ENCODE measurements around the gene F7.
"Not testable (repeated sequence)": the region's sequence is repeated elsewhere in the genome, so short reads cannot be mapped to it uniquely, and the experiment has no call there.

The F7 gene

GRCh38 chr13:113105032-113105920 lies at the start of gene F7:
F7 (plus strand) TSS chr13:113105791; CDS start chr13:113105842, 51 bp downstream.
- no peak for DNase-seq

DNA sequence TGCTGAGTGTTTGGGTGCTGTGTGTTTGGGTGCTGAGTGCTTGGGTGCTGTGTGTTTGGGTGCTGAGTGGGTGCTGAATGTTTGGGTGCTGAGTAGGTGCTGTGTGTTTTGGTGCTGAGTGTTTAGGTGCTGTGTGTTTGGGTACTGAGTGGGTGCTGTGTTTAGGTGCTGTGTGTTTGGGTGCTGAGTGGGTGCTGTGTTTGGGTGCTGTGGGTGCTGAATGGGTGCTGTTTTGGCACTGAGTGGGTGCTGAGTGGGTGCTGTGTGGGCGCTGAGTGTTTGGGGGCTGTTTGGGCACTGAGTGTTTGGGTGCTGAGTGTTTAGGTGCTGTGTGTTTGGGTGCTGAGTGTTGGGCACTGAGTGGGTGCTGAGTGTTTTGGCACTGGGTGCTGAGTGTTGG lies 48.5 kb upstream of the F7 start:
- no peak for DNase-seq

DNA sequence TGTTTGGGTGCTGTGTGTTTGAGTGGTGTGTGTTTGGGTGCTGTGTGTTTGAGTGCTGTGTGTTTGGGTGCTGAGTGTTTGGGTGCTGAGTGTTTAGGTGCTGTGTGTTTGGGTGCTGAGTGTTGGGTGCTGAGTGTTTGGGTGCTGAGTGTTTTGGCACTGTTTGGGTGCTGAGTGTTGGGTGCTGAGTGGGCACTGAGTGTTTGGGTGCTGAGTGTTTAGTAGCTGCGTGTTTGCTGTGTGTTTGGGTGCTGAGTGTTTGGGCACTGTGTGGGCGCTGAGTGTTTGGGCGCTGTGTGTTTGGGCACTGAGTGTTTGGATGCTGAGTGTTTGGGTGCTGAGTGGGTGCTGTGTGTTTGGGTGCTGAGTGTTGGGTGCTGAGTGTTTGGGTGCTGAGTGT lies 48.0 kb upstream of the F7 start:
- DNase-seq: not testable (repeated sequence)

DNA sequence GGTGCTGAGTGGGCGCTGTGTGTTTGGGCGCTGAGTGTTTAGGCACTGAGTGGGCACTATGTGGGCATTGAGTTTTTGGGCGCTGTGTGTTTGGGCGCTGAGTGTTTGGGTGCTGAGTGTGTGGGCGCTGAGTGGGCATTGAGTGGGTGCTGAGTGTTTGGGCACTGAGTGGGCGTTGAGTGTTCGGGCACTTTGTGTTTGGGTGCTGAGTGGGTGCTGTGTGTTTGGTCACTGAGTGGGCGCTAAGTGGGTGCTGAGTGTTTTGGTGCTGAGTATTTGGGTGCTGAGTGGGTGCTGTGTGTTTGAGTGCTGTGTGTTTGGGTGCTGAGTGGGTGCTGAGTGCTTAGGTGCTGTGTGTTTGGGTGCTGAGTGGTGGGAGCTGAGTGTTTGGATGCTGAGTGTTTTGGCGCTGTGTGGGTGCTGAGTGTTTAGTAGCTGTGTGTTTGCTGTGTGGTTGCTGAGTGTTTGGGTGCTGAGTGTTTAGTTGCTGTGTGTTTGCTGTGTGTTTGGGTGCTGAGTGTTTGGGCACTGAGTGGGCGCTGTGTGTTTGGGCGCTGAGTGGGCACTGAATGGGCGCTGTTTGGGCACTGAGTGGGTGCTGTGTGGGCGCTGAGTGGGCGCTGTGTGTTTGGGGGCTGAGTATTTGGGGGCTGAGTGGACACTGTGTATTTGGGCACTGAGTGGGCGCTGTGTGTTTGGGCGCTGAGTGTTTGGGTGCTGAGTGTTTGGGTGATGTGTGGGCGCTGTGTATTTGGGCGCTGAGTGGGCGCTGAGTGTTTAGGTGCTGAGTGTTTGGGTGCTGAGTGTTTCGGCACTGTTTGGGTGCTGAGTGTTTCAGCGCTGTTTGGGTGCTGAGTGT lies 47.2 kb upstream of the F7 start:
- DNase-seq: no peak

DNA sequence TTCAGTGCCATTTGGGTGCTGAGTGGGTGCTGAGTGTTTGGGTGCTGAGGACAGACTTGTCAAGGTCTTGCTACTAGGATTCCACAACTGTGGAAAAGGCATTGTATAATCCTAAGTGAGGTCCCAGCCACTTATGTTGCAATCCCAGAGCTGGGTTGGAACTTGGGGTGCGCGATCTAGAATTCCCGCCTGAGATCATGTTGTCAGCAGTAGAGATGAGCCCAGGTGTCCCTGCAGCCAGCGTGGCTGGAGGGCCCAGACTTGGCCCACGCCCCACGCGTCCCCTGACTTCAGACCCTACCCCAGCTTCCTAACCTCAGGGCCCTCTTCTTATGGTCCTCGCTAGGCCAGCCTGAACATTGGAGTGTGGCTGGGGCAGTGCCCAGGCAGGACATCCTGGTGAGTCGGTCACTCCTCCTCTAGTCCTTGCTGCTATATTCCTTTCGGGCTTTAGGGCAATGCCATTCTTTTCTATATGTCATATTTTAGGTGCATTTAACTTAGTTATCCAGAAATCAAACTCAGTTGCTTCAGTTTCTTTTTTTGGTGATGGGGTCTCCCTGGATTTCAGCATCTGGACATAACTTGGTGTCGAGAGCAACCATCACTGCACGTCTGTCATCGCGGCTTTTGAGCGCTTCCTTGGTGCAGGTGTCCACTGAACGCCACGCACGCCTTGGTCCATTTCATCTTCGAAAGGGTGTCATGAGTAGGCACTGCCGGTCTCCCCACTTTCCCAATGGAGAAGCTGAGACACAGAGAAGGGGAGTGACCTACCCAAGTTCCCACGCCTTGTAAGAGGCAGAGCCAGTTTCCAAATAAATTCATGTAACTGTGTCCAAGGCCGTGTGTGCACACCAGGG lies 46.4 kb upstream of the F7 start:
- no peak for DNase-seq

DNA sequence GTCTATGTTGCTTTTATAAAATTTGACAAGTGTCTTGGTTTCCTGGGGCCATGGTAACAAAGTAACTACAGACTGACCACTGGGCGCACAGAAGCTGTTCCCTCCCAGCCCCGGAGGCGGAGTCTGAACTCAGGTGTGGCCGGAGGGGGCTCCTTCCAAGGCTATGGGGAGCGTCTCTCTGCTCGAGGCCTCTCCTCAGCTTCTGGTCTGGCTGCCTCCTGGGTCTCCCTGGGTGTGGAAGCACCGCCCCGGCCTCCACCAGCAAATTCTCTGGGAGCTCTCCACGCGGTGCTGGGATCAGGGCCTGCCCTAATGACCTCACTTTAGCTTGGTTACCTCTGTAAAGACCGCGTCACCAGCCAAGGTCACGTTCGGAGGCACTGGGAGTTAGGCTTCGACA lies 45.7 kb upstream of the F7 start:
- DNase-seq: no peak

GRCh38 chr13:113060557-113061270 lies 44.9 kb upstream of the F7 start:
- no peak for DNase-seq

DNA sequence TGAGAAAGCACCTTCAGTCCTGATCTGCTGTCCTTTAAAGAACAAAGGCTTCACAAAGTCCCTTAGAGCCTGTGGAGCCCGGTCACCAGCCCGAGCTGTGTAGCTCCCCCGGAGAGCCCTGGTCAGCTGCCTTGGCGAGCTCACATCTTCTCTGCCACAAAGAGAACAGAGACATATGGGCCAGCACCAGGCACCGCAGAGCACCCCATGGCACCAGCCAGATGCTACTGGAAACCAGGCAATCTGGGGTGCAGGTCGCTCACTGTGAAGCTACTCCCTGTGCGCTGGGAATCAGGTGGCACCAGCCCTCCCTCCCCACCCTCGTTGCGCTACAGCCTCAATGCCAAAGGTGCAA lies 44.3 kb upstream of the F7 start:
- DNase-seq: no peak

GRCh38 chr13:113061796-113062425 lies 43.7 kb upstream of the F7 start:
- DNase-seq: no peak

DNA sequence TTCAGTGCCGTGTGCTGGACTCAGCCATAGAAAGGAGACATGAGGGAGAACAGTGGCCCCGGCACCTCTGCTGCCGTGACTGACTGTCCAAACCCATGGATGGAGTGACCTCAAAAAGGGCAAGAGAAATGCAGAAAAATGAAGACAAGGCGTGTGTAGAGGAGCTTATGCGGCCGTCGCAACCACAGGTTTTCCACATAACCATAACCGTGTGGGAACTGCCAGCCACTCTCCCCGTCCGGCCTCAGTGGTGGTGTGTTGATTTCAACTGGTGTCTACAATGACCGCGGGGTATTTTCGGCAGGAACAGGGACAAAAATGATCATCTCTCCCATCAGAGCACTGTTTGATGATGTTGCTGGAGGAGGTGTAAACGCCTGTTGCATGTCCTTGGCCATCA lies 42.9 kb upstream of the F7 start:
- no peak for DNase-seq

DNA sequence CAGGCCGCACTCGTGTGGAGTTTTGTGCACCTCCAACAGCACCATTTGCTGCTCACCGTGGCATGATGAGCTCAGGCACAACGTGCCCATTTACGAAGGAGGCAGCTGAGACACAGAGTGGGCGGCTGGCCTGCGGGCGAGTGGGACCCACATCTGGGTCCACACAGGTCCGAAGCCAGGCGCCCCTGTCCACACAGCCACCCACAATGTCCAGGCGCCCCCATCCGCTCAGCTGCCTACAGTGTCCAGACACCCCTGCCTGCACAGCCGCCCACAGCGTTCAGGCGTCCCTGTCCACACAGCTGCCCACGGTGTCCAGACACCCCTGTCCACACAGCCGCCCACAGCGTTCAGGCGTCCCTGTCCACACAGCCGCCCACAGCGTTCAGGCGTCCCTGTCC lies 42.5 kb upstream of the F7 start:
- no peak for DNase-seq

- no peak for DNase-seq
Observed at GRCh38 chr13:113064000-113064533, 41.5 kb upstream of the F7 start.

GRCh38 chr13:113064534-113065405 lies 40.8 kb upstream of the F7 start:
- no peak for DNase-seq

GRCh38 chr13:113065406-113066141 lies 40.0 kb upstream of the F7 start:
- no peak for DNase-seq

GRCh38 chr13:113066142-113066455 lies 39.5 kb upstream of the F7 start:
- no peak for DNase-seq

- no peak for DNase-seq
Observed at GRCh38 chr13:113066746-113067145, 38.8 kb upstream of the F7 start.

GRCh38 chr13:113069861-113070805 lies 35.5 kb upstream of the F7 start:
- DNase-seq: no peak

DNA sequence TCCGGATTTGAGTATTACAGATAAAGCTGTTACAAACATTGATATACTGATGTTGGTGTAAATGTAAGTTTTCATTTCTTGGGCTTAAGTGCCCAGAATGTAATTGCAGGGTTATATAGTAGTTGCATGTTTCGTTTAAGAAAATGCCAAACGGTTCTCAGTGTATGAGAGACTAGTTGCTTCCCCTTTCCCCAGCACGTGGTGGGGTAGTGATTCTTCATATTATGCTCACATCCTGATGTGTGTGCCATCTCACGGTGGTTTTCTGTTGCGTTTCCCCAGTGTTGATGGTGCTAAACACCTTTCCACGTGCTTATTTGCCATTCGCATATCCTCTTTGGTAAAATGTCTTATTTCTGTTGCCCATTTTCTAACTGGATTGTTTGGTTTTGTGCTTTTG lies 34.7 kb upstream of the F7 start:
- no peak for DNase-seq

GRCh38 chr13:113072376-113072775 lies 33.2 kb upstream of the F7 start:
- DNase-seq: no peak
